Measurements from ENCODE around the gene CHCHD10. TPM values are rescaled to one million over a fixed set of nuclear protein-coding genes. Genes with fewer than 3 reads are reported as not detected.
A peak's percentile ranks its signal among the peaks of the same experiment; 100 is the strongest.

The CHCHD10 gene
- polyA plus RNA-seq, 1 experiment, result 10.1 TPM

DNA sequence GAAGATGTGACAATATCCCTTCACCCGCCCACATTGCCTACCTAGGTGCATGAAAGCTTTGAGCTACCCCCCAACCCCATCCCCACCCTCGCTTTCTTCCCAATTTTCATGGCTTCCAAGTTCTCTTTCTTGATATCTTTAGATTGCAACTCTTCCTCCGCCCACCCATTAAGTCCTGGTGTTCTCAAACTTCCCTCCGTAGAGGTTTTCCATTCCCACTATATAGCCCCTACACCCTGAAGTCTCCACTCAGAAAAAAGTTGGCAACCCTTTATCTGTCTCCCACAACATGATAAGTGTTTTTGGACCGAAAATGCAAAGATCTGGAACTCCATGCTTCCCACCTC is 17.4 kb downstream of the CHCHD10 start:
- CTCF ChIA-PET, result interaction anchor here (1.5 kb wide), 1 partner anchor 19 kb away, joined by 7 read pairs; no protein-coding TSS in a partner anchor

DNA sequence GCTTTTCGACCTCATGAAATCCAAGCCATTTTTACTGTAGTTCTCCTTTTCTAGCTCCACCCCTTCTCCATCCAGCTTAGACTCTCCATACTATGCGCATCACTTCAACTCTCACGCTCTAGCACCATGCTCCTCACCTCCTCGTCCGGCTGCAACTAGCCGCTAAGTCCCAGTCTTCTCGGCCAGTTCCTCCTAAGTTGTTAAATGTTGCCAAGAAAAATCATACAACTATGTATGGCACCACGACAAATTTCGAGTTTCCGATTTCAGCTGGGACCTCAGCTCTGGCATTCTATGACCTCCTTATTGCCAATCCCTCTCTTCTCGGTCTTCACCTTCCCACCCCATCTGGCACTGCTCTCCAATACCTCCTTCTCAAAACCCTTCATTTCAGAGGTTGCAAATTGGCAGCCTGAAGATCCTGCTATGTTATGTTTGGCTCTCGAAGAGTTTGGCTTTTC is 17.9 kb downstream of the CHCHD10 start:
- no peaks in the 10 kb centered on the region; the same call in 1 of the 2 replicates for H3K9me3 ChIP-seq (ENCODE audit: control insufficient read depth, insufficient read depth, low read length)
- DNase-seq (ENCODE audit: low read depth, low spot score), result no peak
- no peak overlapping the region for H3K27ac ChIP-seq (ENCODE audit: low read depth, low read length)
- CTCF ChIA-PET, result interaction anchor here (1.4 kb wide), 1 partner anchor 21 kb away, joined by 3 read pairs; no protein-coding TSS in a partner anchor
- H3K27me3 ChIP-seq (ENCODE audit: control insufficient read depth, insufficient read depth, low read length), result no peaks in the 10 kb centered on the region
- peak overlapping the region; percentile 92 for H3K4me3 ChIP-seq (ENCODE audit: low read depth, low read length)
- POLR2A ChIA-PET, result interaction anchor here (0.6 to 1.2 kb wide), 2 partner anchors 33 to 297 kb away, joined by 3 to 4 read pairs; no protein-coding TSS in a partner anchor
- TF ChIP-seq, protein P1, sequence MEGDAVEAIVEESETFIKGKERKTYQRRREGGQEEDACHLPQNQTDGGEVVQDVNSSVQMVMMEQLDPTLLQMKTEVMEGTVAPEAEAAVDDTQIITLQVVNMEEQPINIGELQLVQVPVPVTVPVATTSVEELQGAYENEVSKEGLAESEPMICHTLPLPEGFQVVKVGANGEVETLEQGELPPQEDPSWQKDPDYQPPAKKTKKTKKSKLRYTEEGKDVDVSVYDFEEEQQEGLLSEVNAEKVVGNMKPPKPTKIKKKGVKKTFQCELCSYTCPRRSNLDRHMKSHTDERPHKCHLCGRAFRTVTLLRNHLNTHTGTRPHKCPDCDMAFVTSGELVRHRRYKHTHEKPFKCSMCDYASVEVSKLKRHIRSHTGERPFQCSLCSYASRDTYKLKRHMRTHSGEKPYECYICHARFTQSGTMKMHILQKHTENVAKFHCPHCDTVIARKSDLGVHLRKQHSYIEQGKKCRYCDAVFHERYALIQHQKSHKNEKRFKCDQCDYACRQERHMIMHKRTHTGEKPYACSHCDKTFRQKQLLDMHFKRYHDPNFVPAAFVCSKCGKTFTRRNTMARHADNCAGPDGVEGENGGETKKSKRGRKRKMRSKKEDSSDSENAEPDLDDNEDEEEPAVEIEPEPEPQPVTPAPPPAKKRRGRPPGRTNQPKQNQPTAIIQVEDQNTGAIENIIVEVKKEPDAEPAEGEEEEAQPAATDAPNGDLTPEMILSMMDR (IDR thresholded peaks at IDR 0.05; ENCODE audit: low read depth, low read length), result no peak

More for the DNA sequence above, 17.4 kb downstream of the CHCHD10 start:
- Histone ChIP-seq H3K9me3 (ENCODE audit: control insufficient read depth, insufficient read depth, low read length) (no peaks in the 10 kb centered on the region; the same call in 1 of the 2 replicates), H3K27ac (ENCODE audit: low read depth, low read length) (no peak overlapping the region), H3K4me3 (ENCODE audit: low read depth, low read length) (peak overlapping the region; percentile 92), H3K27me3 (ENCODE audit: control insufficient read depth, insufficient read depth, low read length) (no peaks in the 10 kb centered on the region)
- POLR2A ChIA-PET, result interaction anchor here (0.6 to 1.2 kb wide), 3 partner anchors 12 to 34 kb away, joined by 3 to 4 read pairs (median 3); partner anchors contain the start of gene C22orf15
- TF ChIP-seq, protein P1 (IDR thresholded peaks at IDR 0.05; ENCODE audit: low read depth, low read length), result no peak
- DNase-seq (ENCODE audit: low read depth, low spot score), result no peak

DNA sequence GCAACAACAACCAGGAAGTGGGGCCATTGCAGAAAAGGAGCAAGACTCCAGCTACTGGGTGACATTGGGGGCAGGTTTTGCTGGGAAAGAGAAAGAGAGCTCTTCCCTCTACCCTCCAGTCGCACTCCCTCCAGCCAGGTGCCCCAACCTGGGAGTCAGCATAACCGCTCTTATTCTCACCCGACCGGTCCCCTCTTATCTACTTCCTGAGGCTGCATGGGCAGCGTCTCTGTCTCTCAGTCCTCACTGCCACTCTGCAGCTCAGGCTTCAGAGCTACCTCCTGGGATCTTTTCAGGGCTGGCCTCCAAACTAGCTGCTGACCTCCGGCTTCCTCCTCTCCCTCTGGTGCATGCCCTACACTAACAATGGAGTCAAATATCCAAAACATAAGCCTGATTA is 22.0 kb downstream of the CHCHD10 start:
- Histone ChIP-seq H3K4me3 (ENCODE audit: low read depth, low read length) (no peak overlapping the region), H3K27me3 (ENCODE audit: control insufficient read depth, insufficient read depth, low read length) (no peaks in the 10 kb centered on the region), H3K9me3 (ENCODE audit: control insufficient read depth, insufficient read depth, low read length) (peaks cover 10% of the 10 kb centered on the region), H3K27ac (ENCODE audit: low read depth, low read length) (no peak overlapping the region)
- TF ChIP-seq, protein P1 (IDR thresholded peaks at IDR 0.05; ENCODE audit: low read depth, low read length), result no peak
- DNase-seq (ENCODE audit: low read depth, low spot score), result no peak
- POLR2A ChIA-PET, result no interaction called here
- CTCF ChIA-PET, result interaction anchor here (0.9 kb wide), 1 partner anchor 104 kb away, joined by 3 read pairs; no protein-coding TSS in a partner anchor

DNA sequence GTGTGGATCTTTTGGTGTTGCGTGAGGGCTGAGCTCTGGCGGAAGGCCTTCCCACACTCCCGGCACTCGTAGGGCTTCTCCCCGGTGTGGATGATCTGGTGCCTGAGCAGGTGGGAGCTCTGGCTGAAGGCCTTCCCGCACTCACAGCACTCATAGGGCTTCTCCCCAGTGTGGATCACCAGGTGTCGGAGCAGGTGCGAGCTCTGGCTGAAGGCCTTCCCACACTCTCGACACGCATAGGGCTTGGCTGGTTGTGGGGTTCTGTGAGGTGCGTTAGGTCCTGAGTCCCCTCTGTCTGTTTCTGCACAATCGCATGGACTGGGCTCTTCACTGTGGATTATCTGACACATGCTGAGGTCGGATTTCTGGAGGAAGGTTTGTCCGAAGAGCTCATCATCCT is 23.3 kb downstream of the CHCHD10 start:
- POLR2A ChIA-PET, result no interaction called here
- TF ChIP-seq, protein P1 (IDR thresholded peaks at IDR 0.05; ENCODE audit: low read depth, low read length), result no peak
- H3K9me3 ChIP-seq (ENCODE audit: control insufficient read depth, insufficient read depth, low read length), result peaks cover 10% of the 10 kb centered on the region
- CTCF ChIA-PET, result no interaction called here
- DNase-seq (ENCODE audit: low read depth, low spot score), result no peak
- H3K27ac ChIP-seq (ENCODE audit: low read depth, low read length), result no peak overlapping the region
- H3K4me3 ChIP-seq (ENCODE audit: low read depth, low read length), result no peak overlapping the region
- H3K27me3 ChIP-seq (ENCODE audit: control insufficient read depth, insufficient read depth, low read length), result no peaks in the 10 kb centered on the region

DNA sequence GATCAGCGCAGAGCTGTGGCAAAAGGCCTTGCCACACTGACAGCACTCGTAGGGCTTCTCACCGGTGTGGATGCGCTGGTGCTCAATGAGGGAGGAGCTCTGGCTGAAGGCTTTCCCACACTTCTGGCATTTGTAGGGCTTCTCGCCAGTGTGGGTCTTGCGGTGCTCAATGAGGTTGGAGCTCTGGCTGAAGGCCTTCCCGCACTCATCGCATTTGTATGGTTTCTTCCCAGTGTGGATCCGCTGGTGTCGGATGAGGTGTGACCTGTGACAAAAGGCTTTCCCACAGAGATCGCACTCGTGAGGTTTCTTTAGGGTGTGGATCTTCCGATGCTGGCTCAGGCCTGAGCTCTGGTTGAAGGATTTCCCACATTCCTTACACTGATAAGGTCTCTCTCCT is 23.8 kb downstream of the CHCHD10 start:
- Histone ChIP-seq H3K27ac (ENCODE audit: low read depth, low read length) (no peak overlapping the region), H3K27me3 (ENCODE audit: control insufficient read depth, insufficient read depth, low read length) (no peaks in the 10 kb centered on the region), H3K9me3 (ENCODE audit: control insufficient read depth, insufficient read depth, low read length) (peaks cover 10% of the 10 kb centered on the region), H3K4me3 (ENCODE audit: low read depth, low read length) (no peak overlapping the region)
- POLR2A ChIA-PET, result no interaction called here
- CTCF ChIA-PET, result no interaction called here
- TF ChIP-seq, protein P1 (IDR thresholded peaks at IDR 0.05; ENCODE audit: low read depth, low read length), result no peak
- no peak for DNase-seq (ENCODE audit: low read depth, low spot score)
